H9 (cell line): ENCODE data around the gene ANK2. TPM values are rescaled to one million over a fixed set of nuclear protein-coding genes. Genes with fewer than 3 reads are reported as not detected.

Source experiments
- DNase-seq: peaks from one replicate; pipeline ENCODE4 v3.0.0-alpha.2; 2017
- H2AFZ ChIP-seq: one replicate; pipeline ENCODE4 v1.6.1; 2013; ENCODE audit warnings: mild to moderate bottlenecking, low read length, control low read depth, moderate library complexity
- H2AK5ac ChIP-seq: 2 replicates; pipeline ENCODE4 v1.6.1; 2013; ENCODE audit warnings: low read length, control low read depth, mixed read lengths; ENCODE audit not compliant: insufficient read length
- H2BK120ac ChIP-seq: one replicate; pipeline ENCODE4 v1.6.1; 2013; ENCODE audit warnings: low read depth, mild to moderate bottlenecking, low read length, control low read depth, inconsistent platforms; ENCODE audit not compliant: poor library complexity, severe bottlenecking
- H2BK12ac ChIP-seq: 2 replicates; pipeline ENCODE4 v1.6.1; 2013; ENCODE audit warnings: low read length, control low read depth, mixed read lengths, low read depth; ENCODE audit not compliant: insufficient read length
- H2BK15ac ChIP-seq: 2 replicates; pipeline ENCODE4 v1.6.1; 2013; ENCODE audit warnings: low read depth, low read length, control low read depth
- H2BK20ac ChIP-seq: one replicate; pipeline ENCODE4 v1.6.1; 2013; ENCODE audit warnings: low read depth, mild to moderate bottlenecking, low read length, control low read depth, inconsistent platforms; ENCODE audit not compliant: poor library complexity, severe bottlenecking
- H2BK5ac ChIP-seq: 2 replicates; pipeline ENCODE4 v1.6.1; 2013; ENCODE audit warnings: low read length, control low read depth, mixed read lengths; ENCODE audit not compliant: insufficient read length
- H3K14ac ChIP-seq: 2 replicates; pipeline ENCODE4 v1.6.1; 2013; ENCODE audit warnings: low read length, control low read depth; ENCODE audit not compliant: insufficient read depth
- H3K18ac ChIP-seq: 2 replicates; pipeline ENCODE4 v1.6.1; 2013; ENCODE audit warnings: low read depth, mild to moderate bottlenecking, mixed read lengths, low read length, control low read depth; ENCODE audit not compliant: insufficient read length
- H3K23ac ChIP-seq: 2 replicates; pipeline ENCODE4 v1.6.1; 2013; ENCODE audit warnings: low read length, control low read depth, mixed read lengths, low read depth; ENCODE audit not compliant: insufficient read length
- H3K23me2 ChIP-seq: 2 replicates; pipeline ENCODE4 v1.6.1; 2013; ENCODE audit warnings: low read depth, mild to moderate bottlenecking, mixed read lengths, low read length, control low read depth; ENCODE audit not compliant: insufficient read length, poor library complexity, severe bottlenecking
- H3K27ac ChIP-seq: 2 replicates; pipeline ENCODE4 v1.5.1; 2013; ENCODE audit warnings: low read length, control low read depth, mixed read lengths, low read depth; ENCODE audit not compliant: insufficient read length
- H3K27me3 ChIP-seq: 2 replicates; pipeline ENCODE4 v1.6.1; 2013; ENCODE audit warnings: low read length, control low read depth, inconsistent platforms; ENCODE audit not compliant: insufficient read depth
- H3K4ac ChIP-seq: 2 replicates; pipeline ENCODE4 v1.6.1; 2013; ENCODE audit warnings: low read depth, mild to moderate bottlenecking, control low read depth, inconsistent platforms, low read length, moderate library complexity
- H3K4me1 ChIP-seq: 2 replicates; pipeline ENCODE4 v1.6.1; 2013; ENCODE audit warnings: low read length, control low read depth, inconsistent platforms; ENCODE audit not compliant: insufficient read depth
- H3K4me2 ChIP-seq: 2 replicates; pipeline ENCODE4 v1.6.1; 2013; ENCODE audit warnings: low read length, control low read depth, mixed read lengths; ENCODE audit not compliant: insufficient read length, insufficient read depth
- H3K56ac ChIP-seq: 2 replicates; pipeline ENCODE4 v1.6.1; 2013; ENCODE audit warnings: low read depth, mild to moderate bottlenecking, mixed read lengths, low read length, control low read depth; ENCODE audit not compliant: insufficient read length
- H3K79me1 ChIP-seq: 2 replicates; pipeline ENCODE4 v1.6.1; 2013; ENCODE audit warnings: low read depth, mild to moderate bottlenecking, moderate library complexity, low read length, control low read depth, inconsistent platforms; ENCODE audit not compliant: insufficient read depth, poor library complexity, severe bottlenecking
- H3K79me2 ChIP-seq: 2 replicates; pipeline ENCODE4 v1.6.1; 2013; ENCODE audit warnings: low read length, control low read depth, inconsistent platforms; ENCODE audit not compliant: insufficient read depth
- H3K9ac ChIP-seq: 2 replicates; pipeline ENCODE4 v1.6.1; 2013; ENCODE audit warnings: low read length, control low read depth, mixed read lengths; ENCODE audit not compliant: insufficient read length; ENCODE audit errors: extremely low read depth
- H3K9me3 ChIP-seq: one replicate; pipeline ENCODE4 v1.6.1; 2013; ENCODE audit warnings: low read depth, low read length, inconsistent platforms; ENCODE audit not compliant: control insufficient read depth
- H3T11ph ChIP-seq: one replicate; pipeline ENCODE4 v1.6.1; 2013; ENCODE audit warnings: mild to moderate bottlenecking, low read length, control low read depth, inconsistent platforms
- H4K20me1 ChIP-seq: one replicate; pipeline ENCODE4 v1.6.1; 2013; ENCODE audit not compliant: control insufficient read depth, insufficient read length, insufficient read depth
- H4K5ac ChIP-seq: 2 replicates; pipeline ENCODE4 v1.6.1; 2013; ENCODE audit warnings: low read depth, mild to moderate bottlenecking, mixed read lengths, low read length, control low read depth; ENCODE audit not compliant: insufficient read length
- H4K8ac ChIP-seq: replicated peaks from 2 replicates; pipeline ENCODE4 v1.6.1; 2013; ENCODE audit warnings: low read length, control low read depth, mixed read lengths, low read depth; ENCODE audit not compliant: insufficient read length
- H4K91ac ChIP-seq: 2 replicates; pipeline ENCODE4 v1.6.1; 2013; ENCODE audit warnings: low read depth, mild to moderate bottlenecking, moderate library complexity, mixed read lengths, low read length, control low read depth; ENCODE audit not compliant: insufficient read length
- H3K27ac Mint-ChIP-seq, 3 experiments: 2 replicates in 2 of 3; 3 replicates in 1 of 3; pipeline ENCODE4 v1.8.0; 2020 to 2021; ENCODE audit warnings: mixed read lengths in 3 of 3, mild to moderate bottlenecking in 1 of 3, moderate library complexity in 1 of 3
- H3K27me3 Mint-ChIP-seq: 2 replicates; pipeline ENCODE4 v1.8.0; 2021; ENCODE audit warnings: low read depth, mild to moderate bottlenecking, moderate library complexity, mixed read lengths
- H3K36me3 Mint-ChIP-seq, 3 experiments: 2 replicates in 2 of 3; 3 replicates in 1 of 3; pipeline ENCODE4 v1.8.0; 2020 to 2021; ENCODE audit warnings: low read depth in 3 of 3, mixed read lengths in 3 of 3; ENCODE audit not compliant: insufficient read depth in 1 of 3
- H3K4me1 Mint-ChIP-seq, 2 experiments: 2 replicates each; pipeline ENCODE4 v1.8.0; 2020; ENCODE audit warnings: mixed read lengths in 2 of 2
- H3K4me3 Mint-ChIP-seq, 2 experiments: 2 replicates in 1 of 2; 3 replicates in 1 of 2; pipeline ENCODE4 v1.8.0; 2020 to 2021; ENCODE audit warnings: mild to moderate bottlenecking in 2 of 2, mixed read lengths in 2 of 2, moderate library complexity in 1 of 2
- H3K9me3 Mint-ChIP-seq, 2 experiments: 2 replicates in 1 of 2; 3 replicates in 1 of 2; pipeline ENCODE4 v1.8.0; 2020; ENCODE audit warnings: mild to moderate bottlenecking in 2 of 2, mixed read lengths in 2 of 2, moderate library complexity in 1 of 2
- WGBS: extraction: QIAGEN DNeasy Blood & Tissue Kit; methylation state at CpG from one replicate; pipeline ENCODE4 v1.1.7; 2013; ENCODE audit warnings: missing lambda C conversion rate, low lambda C conversion rate, mixed read lengths; ENCODE audit not compliant: insufficient read length; ENCODE audit errors: extremely low coverage; 5-methylcytosine and 5-hydroxymethylcytosine counted together
- total RNA-seq: library from RNA; stranded (reverse); gene quantifications from 2 replicates; pipeline ENCODE4 v1.2.1, GENCODE V29; 2021
- TF ChIP-seq, protein P1 (sequence below): fragments of 200-600 bp; sonication (generic); conservative IDR thresholded peaks from 3 replicates; pipeline ENCODE4 v1.8.0; 2021; ENCODE audit warnings: antibody characterized with exemption, mild to moderate bottlenecking

Gene ANK2
- total RNA-seq, 1 experiment from 2014 or later = 36.8 TPM

DNA sequence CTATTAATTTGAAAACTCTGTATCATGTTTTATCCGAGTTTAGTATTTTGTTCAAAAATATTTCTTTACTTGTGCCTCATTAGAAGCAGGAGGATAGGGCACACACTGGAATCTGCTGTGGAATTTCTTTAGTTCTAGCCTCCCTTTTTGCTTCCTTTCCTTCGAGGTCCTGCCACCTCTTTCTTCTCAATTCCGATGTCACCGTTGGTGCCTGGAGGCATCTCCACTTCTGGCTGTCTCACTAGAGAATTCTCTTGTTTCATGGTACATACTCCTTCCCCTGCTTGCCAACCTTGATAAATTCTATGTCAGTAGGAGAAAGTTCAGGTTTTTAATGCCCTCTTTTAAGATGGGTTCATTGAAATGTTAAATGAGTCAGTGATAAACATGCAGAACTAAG lies 140.1 kb downstream of the ANK2 start:
- H3K23me2 ChIP-seq = no peaks in the 10 kb centered on the region
- Mint-ChIP-seq H3K27ac (peak overlapping the region; percentile 4 to 76 (median 10); a peak in 4 of 7 replicates), H3K4me1 (peaks cover 19 to 26% of the 10 kb centered on the region in 2 experiments), H3K36me3 (peaks cover 0 to 3% (median 2%) of the 10 kb centered on the region in 3 experiments; a peak in 3 of 7 replicates), H3K27me3 (no peaks in the 10 kb centered on the region), H3K4me3 (no peak overlapping the region), H3K9me3 (peaks cover 0 to 5% of the 10 kb centered on the region in 2 experiments; a peak in 2 of 5 replicates)
- H2AFZ ChIP-seq = no peak overlapping the region
- H3K23ac ChIP-seq = no peak overlapping the region
- no peak overlapping the region for H3T11ph ChIP-seq
- no peak overlapping the region for H3K27ac ChIP-seq
- H3K4me1 ChIP-seq = no peaks in the 10 kb centered on the region; the same call in 1 of the 2 replicates
- H3K4ac ChIP-seq = no peak overlapping the region
- H4K5ac ChIP-seq = no peak overlapping the region
- no peak overlapping the region for H2BK120ac ChIP-seq
- no peaks in the 10 kb centered on the region for H4K20me1 ChIP-seq
- TF ChIP-seq, protein P1, sequence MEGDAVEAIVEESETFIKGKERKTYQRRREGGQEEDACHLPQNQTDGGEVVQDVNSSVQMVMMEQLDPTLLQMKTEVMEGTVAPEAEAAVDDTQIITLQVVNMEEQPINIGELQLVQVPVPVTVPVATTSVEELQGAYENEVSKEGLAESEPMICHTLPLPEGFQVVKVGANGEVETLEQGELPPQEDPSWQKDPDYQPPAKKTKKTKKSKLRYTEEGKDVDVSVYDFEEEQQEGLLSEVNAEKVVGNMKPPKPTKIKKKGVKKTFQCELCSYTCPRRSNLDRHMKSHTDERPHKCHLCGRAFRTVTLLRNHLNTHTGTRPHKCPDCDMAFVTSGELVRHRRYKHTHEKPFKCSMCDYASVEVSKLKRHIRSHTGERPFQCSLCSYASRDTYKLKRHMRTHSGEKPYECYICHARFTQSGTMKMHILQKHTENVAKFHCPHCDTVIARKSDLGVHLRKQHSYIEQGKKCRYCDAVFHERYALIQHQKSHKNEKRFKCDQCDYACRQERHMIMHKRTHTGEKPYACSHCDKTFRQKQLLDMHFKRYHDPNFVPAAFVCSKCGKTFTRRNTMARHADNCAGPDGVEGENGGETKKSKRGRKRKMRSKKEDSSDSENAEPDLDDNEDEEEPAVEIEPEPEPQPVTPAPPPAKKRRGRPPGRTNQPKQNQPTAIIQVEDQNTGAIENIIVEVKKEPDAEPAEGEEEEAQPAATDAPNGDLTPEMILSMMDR = no peak
- no peak overlapping the region for H2BK15ac ChIP-seq
- H2BK12ac ChIP-seq = no peak overlapping the region
- no peaks in the 10 kb centered on the region for H3K79me2 ChIP-seq
- no peak overlapping the region for H3K56ac ChIP-seq
- H2BK20ac ChIP-seq = no peak overlapping the region
- H3K4me2 ChIP-seq = no peak overlapping the region
- no peak overlapping the region for H4K91ac ChIP-seq
- H3K14ac ChIP-seq = no peak overlapping the region
- no peaks in the 10 kb centered on the region for H3K27me3 ChIP-seq
- H3K9me3 ChIP-seq = no peaks in the 10 kb centered on the region
- H4K8ac ChIP-seq = no peak overlapping the region
- no peak overlapping the region for H3K18ac ChIP-seq
- DNase-seq = no peak
- H2BK5ac ChIP-seq = no peak overlapping the region
- no peak overlapping the region for H2AK5ac ChIP-seq
- no peak overlapping the region for H3K9ac ChIP-seq
- H3K79me1 ChIP-seq = no peaks in the 10 kb centered on the region
- WGBS = no CpG with 5 or more reads among the region's 4 CpGs
